Superior temporal gyrus (tissue), 1 donor: ENCODE measurements around the gene USP16.
A peak's percentile ranks its signal among the peaks of the same experiment; 100 is the strongest.
"Not testable (repeated sequence)": the region's sequence is repeated elsewhere in the genome, so short reads cannot be mapped to it uniquely, and the experiment has no call there.

Source experiments
- DNase-seq: peaks from one replicate; pipeline ENCODE4 v3.0.0-alpha.2; 2016; ENCODE audit errors: extremely low spot score

The USP16 gene

DNA sequence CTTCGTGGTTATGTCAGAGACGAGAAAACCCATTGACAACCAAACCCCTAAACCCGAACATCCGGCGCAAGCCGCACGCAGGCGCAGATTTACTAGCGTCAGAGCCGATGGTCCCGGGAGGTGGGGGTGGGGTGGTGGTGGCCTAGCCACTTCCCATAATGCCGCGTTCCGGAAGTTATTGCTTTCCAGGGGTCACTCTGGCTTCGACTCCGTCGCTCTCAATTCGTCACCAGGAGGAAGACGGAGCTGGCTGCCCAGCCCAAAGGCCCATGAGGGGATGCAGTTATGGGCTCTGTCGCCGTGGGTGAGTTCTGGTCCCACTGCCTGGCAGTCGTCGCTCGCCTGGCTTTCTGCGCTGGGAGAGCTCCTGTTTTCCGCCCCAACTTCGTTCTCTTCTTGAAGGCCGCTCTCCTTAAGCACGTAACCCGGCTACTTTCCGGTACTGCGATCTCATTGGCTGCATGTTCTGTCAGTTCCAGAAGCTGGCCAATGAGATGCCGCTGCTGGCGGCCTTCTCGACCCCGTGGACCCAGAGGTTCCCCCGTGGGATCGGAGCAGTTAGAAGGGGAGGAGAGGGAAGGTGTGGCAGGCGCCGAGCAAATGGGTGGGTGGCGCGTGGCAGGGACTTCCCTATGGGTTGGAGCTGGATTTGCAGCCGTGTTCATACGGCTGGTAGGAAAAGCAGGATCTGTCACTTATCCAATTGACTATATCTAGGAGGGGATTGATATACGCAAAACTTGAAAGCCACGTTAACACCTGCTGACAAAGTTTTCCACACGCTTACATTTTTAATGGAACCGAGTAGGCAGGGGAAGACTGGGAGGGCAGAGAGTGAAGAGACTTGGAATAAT, at the start of gene USP16:
Gene USP16, plus strand, starts transcription at position 195 of the 854 bp plus-strand sequence. CDS start 3,246 bp downstream, outside the sequence.
- DNase-seq: peak; percentile 99

DNA sequence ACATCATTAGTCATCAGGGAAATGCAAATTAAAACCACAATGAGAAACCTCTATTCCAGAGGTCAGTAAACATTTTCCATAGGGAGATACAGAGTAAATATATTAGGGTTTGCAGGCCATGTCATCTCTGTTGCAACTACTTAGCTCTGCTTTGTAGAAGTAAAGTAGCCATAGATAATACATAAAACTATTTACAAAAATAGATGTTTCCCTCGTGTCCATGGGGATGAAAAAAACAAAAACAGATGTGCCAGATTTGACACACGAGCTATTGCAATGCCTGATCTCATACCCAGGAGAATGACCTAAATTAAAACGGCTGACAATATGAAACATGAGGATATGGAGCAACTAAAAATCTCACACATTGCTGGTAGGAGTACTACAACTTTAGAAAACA, 49.1 kb upstream of the USP16 start:
- no peak for DNase-seq

DNA sequence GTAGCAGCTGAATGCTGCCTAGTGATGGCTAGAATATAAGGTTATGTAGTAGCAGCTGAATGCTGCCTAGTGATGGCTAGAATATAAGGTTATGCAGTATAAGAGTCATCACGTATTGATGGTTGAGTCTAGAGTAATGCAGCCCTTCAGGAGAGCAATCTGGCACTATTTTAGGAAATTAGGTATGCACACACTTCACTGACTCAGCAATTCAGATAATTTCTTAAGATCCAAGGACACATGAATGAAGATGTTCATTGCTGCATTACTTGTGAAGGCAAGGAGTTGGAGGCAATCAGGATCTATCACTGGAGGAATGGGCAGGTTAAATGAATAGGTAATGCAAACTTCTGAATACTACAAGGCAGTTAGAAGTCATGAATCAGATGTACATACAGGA, 45.4 kb upstream of the USP16 start:
- DNase-seq: no peak

DNA sequence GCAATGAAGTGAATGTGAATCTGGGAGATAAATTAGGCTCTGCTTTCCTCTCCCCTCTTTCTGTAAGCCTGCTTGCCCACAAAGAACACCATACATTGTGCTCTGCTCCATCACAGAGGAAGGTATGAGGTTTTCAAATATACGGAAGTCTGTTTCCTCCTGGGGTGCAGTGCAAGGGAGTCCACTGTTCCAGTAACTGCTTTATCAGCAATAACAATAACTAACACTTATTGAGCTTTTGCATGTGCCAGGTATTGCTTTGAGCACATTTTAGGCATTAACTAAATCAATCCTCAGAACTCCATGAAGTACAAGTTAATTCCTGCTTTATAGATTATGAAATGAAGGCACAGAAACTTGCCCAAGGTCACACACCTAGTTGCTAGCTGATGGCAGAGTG, 41.8 kb upstream of the USP16 start:
- no peak for DNase-seq

DNA sequence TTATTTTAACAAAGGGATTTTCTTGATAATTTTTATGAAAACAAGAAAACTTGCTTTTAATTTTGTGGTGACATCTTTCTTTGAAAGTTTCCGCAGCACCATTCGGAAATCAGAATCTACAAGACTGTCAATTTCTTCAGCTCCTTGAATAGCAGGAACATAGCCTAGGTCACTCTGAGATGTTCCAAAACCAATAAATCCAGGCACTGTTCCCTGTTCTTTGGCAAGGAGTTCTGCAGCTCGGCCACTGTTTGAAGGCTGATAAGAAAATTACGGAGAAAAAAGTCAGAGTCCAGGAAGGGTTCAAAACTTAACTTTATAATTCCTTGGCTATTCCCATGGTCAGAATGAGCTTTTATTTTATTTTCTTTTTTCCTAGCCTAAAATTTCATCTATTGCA, 37.8 kb upstream of the USP16 start:
- no peak for DNase-seq

DNA sequence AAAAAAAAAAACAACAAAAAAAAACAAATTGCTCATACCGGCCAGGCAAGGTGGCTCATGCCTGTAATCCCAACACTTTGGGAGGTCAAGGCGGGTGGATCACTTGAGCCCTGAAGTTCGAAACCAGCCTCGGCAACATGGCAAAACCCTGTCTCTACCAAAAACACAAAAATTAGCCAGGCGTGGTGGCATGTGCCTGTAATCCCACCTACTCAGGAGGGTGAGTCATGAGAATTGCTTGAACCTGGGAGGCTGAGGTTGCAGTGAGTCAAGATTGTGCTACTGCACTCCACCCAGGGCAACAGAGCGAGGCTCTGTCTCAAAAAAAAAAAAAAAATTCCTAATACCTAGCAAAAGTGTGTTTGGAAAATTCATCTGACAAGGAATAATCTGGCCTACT, 36.3 kb upstream of the USP16 start:
- DNase-seq: not testable (repeated sequence)

DNA sequence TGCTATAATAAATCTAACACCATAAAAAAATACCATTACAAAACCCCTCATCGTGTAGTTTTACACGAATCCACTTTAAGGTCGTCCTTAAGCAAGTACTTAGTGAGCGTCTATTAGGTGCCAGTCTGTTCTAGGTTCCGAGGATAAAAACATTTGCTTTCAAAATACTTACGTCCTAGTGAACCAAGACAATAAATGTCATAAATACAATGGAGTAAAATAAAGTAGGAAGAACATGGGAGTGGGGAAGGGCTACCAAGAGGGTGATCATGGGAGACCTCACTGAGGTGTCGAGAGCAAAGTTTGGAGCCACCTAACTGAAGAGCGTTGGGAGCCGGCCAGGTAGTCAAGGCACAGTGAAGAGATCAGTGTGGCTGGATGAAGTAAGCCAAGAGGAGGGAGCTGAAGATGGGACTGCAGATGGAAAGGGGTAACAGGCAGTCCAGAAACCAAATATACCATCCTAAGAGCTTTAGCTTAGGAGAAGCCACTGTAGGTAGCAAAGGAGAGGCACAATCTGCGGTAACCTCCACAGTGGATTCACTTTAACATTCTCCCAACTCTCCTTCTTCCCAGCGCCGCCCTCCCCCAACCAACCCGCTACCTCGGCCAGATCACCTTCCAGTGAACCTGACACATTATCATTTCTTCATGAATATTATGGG, 32.5 kb upstream of the USP16 start:
- DNase-seq: no peak

DNA sequence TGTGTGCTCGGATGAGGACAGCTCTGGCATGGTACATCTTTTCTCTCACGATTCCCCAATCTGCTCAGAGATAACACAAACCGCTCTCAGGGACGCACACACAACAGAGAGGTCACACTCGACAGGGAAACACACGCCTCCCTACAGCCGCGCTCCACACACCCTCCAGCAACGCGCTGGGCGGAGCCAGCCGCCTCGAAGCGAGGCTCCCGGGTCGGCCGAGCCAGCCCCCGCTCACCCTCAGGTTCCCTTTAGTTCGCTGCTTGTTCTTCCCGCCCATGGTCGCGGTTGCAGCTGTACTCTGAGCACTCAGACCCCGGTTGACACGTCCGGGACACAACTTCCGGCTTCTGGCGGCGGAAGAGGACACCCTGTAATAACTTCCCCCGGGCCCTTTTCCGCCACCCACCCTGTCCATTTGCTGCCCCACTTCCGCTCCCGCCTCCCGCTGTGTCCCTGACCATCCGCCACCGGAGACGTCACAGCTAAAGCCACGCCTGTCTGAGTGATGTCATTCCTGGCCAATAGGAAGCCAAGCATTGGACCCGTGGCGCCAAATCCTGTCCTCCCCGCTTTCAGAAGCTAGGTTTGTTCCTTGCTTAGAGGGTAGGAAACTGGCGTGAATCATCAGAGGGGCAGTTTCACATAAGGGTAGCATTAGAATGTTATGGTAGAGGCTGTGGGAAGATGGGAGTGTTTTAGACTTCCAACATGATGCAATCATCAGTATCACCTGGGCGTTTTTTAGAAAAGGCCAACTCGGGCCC, 31.8 kb upstream of the USP16 start, which contains the start of gene LTN1:
Gene LTN1, minus strand, starts transcription at position 352 of the 767 bp plus-strand sequence. Its CDS starts 72 bp downstream, at position 280.
- DNase-seq: peak; percentile 99

DNA sequence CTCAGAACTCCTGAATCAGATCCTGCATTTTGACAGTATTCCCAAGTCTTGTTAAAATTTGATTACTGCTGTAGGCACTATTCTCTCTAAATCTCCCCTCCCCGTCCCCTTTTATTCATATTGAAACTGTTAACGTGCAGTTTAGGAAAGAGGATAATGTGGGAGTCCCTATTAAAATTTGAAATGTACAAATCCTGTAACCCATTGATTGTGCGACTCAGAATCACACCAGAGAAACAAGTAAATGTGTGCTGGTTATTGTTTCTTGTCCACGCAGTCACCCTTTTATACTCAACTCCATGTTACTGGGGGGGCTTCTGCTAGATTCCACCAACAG, 31.2 kb upstream of the USP16 start:
- no peak for DNase-seq

DNA sequence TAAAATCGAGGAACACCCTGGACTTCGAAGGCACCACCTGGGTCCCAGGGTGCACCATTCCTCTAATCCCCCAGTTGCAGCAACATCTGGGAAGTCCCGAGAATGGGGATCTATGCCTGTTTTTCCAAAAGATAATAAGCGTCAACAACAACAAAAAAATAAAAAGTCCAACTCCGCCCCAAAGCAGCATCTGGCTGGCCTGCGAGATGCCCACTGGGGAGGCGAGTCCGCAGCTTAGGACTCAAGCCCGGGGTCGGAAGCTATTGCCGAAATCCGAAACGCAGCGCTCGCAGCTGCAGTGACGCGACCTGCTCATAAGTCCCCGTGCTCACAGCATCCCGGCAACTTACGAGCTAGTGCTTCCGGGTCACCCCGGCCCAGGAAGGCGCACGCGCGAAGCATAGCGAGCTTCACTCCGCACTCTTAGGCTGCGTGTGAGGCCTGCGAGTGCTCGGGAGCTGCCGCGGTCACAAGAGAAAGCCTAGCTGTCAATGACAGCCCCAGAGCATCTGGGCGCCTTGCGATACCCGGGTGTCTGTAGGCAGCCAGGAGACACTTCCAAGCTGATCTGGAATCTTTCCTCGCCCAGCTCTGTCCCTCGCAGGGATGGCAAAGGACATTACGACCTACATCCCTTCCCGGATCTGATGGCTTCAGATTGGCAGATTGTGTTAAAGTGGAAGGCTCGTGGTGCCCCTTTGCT, 21.9 kb upstream of the USP16 start:
- peak; percentile 99 for DNase-seq

DNA sequence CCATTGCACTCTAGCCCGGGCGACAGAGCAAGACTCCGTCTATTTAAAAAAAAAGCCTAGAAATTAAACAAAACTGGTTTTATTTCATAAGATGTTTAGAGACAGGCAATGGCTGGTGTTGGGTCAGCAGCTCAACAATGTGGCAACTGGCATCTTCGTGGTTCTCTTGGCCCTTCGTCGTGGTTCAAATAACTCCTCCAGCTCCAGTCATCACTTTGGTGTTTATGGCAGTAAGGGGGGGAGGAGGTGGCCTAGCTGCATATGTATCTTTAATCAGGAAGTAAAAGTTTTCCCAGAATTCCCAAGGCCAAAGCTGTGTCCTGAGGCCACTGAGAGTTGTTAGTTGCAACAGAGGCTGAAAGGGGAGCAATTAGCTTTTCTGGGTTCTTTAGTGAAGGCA, 18.8 kb upstream of the USP16 start:
- no peak for DNase-seq

DNA sequence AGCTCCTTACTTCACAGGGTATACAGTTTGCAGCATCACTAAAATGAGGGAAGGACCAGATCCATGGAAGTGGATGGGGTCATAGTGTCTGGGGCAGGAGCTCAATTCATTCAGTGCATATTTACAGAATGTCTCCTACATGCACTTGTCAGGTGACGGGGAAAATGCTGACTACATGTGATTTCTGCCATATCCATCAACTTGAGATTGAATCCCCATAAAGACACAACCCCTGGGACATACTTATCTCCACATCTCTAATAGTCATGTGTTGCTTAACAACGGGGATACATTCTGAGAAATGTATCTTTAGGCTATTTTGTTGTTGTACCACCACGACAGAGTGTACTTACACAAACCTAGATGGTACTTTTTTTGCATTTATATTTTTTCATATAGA, 17.3 kb upstream of the USP16 start:
- no peak for DNase-seq

DNA sequence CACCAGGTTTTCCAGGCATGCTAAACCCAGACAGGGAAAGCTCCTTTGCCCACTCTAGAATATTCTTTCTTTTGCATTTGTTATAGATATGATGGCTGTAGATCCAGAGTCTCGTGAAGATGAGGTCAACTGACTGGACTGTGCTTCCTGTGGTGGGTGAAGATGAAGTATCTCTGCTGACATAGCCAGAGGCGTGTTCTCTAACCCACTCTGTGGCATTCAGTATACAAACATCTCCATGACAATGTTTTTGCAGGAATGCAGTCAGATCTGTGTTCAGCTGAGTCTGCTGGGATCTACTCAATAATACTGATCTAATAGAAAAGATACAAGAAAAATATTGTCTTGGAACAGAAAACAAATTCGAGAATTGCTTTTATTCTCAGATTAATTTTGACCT, 16.7 kb upstream of the USP16 start:
- no peak for DNase-seq

DNA sequence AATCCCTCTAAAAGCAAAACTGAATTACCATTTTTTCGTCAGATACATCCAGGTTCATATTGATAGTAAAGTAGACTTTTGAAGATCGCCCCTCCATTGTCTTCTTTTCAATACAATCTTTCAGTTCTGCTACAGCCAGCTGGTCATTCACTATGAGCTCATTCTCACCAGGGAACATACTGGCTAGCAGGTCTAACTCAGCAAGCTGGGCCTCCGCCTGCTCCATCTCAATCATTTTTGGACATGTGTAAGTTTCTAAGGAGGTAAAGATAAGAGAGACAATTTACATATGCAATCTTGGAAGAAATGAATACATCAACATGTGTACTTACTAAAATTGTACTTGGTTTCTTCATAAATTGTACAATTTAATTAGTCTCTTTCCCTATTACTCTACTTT, 16.1 kb upstream of the USP16 start:
- DNase-seq: no peak

DNA sequence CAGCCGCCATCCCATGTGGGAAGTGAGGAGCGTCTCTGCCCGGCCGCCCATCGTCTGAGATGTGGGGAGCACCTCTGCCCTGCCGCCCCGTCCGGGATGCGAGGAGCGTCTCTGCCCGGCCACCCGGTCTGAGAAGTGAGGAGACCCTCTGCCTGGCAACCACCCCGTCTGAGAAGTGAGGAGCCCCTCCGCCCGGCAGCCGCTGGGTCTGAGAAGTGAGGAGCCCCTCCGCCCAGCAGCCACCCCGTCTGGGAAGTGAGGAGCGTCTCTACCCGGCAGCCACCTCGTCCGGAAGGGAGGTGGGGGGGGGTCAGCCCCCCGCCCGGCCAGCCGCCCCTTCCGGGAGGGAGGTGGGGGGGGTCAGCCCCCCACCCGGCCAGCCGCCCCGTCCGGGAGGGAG, 13.2 kb upstream of the USP16 start:
- DNase-seq: not testable (repeated sequence)

DNA sequence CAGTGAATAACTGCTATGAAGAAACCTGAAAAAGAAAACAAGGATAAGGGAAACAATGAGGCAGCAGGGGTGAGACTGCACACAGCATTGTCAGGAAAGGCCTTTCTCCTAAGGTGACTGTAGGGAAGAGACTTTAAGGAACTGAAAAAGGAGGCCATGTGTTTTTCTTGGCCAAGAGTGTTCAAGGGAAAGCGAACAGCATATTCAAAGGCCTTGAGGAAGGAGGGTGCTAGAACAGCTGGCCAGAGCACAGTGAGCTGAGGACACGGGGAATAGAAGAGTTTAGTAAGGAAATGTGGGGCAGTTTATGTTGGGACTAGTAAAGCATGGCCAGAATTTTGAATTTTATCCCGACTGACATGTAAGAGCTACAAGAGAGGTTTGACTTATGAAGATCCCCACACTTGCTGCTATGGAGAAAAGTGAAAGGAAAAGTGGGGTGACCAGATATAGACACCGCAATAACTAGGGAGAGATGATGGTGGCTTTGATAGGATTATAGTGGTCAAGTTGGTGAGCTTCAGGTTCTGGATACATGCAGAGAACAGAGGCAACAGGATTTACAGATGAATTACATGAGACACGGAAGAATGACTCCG, 6.7 kb upstream of the USP16 start:
- DNase-seq: no peak

DNA sequence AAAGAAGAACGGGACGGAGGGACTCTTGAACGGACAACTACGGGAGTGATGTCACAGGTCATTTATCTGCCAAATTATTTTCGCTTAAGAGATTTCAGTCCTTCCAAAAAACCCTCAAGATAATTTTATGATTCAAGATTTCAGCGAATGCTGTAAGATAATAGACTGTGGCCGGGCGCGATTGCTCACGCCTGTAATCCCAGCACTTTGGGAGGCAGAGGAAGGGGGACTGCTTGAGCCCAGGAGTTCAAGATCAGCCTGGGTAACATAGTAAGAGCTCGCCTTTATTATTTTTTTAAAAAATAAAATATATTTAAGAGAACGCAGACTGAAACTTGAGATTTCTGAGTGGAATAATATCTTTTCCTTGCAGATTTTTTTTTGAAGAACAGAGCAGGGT, 5.9 kb upstream of the USP16 start:
- no peak for DNase-seq

DNA sequence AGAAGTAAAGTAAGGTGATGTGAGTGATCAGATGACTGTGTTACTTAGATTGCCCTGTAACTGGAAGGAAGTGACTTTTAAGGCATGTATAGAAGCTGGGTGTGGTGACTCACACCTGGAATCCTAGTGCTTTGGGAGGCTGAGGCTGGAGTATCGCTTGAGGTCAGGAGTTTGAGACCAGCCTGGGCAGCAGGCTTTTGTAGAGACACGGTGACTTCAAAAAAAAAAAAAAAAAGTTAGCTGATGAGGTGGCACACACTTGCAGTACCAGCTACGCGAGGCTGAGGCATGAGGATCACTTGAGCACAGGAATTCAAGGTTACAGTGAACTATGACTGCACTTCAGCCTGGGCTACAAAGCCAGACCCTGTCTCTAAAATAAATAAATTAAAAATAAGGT, 2.3 kb upstream of the USP16 start:
- DNase-seq: no peak

DNA sequence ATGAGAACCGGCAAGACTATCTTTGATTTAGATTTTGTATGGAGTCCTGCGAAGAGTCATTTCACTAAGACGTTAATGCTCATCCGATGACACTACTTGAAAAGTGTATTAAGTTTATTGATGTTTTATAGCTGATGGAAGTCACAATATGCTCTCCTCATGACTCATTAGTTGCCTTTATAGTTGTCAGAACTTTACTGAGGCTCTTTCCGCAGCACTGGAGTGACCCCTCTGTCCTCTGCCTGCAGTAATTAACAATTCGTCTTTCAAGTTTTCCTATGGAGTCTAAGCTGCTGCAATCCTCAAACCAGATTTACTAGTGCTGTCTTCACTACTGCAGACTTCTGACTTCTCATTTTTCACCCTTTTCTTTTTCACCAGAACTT, 853 bp downstream of the USP16 start:
- DNase-seq: no peak

DNA sequence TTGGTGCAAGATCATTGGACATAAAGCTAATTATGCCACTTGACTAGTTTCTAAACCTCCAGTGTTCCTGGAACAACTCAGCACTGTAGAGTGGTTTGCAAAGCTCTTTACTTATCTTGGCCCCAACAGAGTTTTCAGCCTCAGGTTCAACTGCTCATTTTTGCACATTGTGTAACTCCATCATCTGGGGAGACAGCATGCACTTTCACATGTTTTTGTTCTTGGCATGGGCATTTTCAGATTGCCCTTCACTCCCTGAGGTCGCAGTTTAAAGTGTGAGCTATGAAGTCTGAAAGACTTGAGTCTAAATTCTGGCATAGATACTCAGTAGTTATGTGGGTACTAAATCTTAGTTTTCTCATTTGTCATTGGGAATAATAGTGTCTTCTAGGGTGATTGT, 5.1 kb downstream of the USP16 start:
- DNase-seq: no peak

DNA sequence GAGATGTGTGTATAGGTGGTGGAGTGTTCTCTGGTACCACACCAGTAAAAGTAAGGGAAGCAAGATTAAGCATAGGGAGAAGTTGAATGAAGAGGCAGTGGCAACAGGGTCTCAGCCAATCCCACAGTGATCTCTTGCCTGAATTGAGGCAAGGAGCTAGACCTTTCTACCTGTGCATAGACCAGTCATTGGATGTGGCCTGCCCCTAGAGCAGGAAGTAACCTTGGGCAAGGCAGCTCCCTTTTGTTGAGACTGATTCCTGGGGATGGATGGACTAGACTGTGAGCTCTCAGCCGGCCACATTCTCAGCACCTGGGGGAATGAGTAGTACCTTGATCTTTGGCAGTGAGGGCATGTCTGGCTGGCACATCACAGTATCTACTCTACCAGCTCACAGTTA, 6.4 kb downstream of the USP16 start:
- DNase-seq: no peak

DNA sequence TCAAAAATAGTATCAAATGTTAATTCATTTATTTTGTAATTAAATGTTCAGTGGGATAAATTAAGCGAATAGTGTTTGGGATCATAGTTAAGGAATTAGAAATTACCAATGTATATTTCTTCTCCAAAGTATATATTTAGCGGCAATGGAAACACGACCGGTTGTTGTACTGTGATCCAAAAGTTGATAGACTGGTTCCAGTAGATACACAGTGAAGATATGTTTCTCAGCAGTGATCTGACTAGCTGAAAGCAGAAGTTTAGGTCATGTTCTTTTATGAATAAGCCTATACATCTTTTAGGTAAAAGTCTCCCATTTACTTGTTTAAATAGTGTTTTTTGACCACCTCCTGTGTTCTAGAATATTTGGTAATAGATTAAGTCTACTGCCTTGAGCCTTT, 8.8 kb downstream of the USP16 start:
- no peak for DNase-seq
